ENCODE data around the gene SPA17. TPM values are rescaled to one million over a fixed set of nuclear protein-coding genes. Genes with fewer than 3 reads are reported as not detected.

Gene SPA17
- polyA plus RNA-seq, 3 donors = 0.75 to 6.7 (median 4.2) TPM

GRCh38 chr11:124643042-124643604, 30.6 kb upstream of the SPA17 start:
- Mint-ChIP-seq H3K4me1 (peaks cover 6% of the 10 kb centered on the region), H3K27me3 (ENCODE audit: low read depth in 3 of 3) (peaks cover 0 to 2% (median 0%) of the 10 kb centered on the region in 3 donors), H3K4me3 (no peak overlapping the region), H3K27ac (peak overlapping the region in 1 of 7 donors; percentile 1), H3K36me3 (peaks cover 10 to 13% of the 10 kb centered on the region in 2 donors), H3K9me3 (peaks cover 0 to 7% (median 2%) of the 10 kb centered on the region in 7 donors)
- H3K4me1 ChIP-seq (ENCODE audit: control insufficient read depth in 1 of 2, insufficient read depth in 2 of 2, low read length in 2 of 2) = peaks cover 5 to 8% of the 10 kb centered on the region in 2 donors
- no peaks in the 10 kb centered on the region for H3K79me2 ChIP-seq (ENCODE audit: insufficient read depth, low read length)
- no peak overlapping the region for H3K9ac ChIP-seq (ENCODE audit: insufficient read depth, low read length, poor library complexity, severe bottlenecking)
- no peak overlapping the region for H3K27ac ChIP-seq (ENCODE audit: low read depth in 1 of 2, low read length in 2 of 2)
- no peak overlapping the region for H3K4me3 ChIP-seq (replicated peaks in 1 of 3; ENCODE audit: low read depth in 2 of 3, low read length in 3 of 3)
- no peaks in the 10 kb centered on the region for H3K27me3 ChIP-seq (ENCODE audit: control insufficient read depth in 2 of 2, insufficient read depth in 2 of 2, low read length in 2 of 2)
- H2AFZ ChIP-seq (ENCODE audit: insufficient read depth, low read depth, low read length, poor library complexity, severe bottlenecking) = no peak overlapping the region
- no peaks in the 10 kb centered on the region for H4K20me1 ChIP-seq (ENCODE audit: insufficient read depth, low read length)
- peaks cover 0 to 3% of the 10 kb centered on the region in 2 donors for H3K9me3 ChIP-seq (replicated peaks in 1 of 2; ENCODE audit: control insufficient read depth in 1 of 2, insufficient read depth in 1 of 2, low read length in 2 of 2)
- 95% methylated on average over 2 of the region's 10 CpGs for WGBS (ENCODE audit: insufficient coverage)
- H3K4me2 ChIP-seq (replicated peaks; ENCODE audit: extremely low read depth, low read length, poor library complexity, severe bottlenecking) = no peak overlapping the region
- H3K36me3 ChIP-seq (replicated peaks in 1 of 2; ENCODE audit: control insufficient read depth in 1 of 2, insufficient read depth in 2 of 2, low read length in 2 of 2) = peaks cover 3 to 14% of the 10 kb centered on the region in 2 donors
- no peak for DNase-seq
- TF ChIP-seq, protein P1, sequence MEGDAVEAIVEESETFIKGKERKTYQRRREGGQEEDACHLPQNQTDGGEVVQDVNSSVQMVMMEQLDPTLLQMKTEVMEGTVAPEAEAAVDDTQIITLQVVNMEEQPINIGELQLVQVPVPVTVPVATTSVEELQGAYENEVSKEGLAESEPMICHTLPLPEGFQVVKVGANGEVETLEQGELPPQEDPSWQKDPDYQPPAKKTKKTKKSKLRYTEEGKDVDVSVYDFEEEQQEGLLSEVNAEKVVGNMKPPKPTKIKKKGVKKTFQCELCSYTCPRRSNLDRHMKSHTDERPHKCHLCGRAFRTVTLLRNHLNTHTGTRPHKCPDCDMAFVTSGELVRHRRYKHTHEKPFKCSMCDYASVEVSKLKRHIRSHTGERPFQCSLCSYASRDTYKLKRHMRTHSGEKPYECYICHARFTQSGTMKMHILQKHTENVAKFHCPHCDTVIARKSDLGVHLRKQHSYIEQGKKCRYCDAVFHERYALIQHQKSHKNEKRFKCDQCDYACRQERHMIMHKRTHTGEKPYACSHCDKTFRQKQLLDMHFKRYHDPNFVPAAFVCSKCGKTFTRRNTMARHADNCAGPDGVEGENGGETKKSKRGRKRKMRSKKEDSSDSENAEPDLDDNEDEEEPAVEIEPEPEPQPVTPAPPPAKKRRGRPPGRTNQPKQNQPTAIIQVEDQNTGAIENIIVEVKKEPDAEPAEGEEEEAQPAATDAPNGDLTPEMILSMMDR (IDR thresholded peaks at IDR 0.05) = no peak
- intact Hi-C loops (cut with micrococcal nuclease) = no loop called here

DNA sequence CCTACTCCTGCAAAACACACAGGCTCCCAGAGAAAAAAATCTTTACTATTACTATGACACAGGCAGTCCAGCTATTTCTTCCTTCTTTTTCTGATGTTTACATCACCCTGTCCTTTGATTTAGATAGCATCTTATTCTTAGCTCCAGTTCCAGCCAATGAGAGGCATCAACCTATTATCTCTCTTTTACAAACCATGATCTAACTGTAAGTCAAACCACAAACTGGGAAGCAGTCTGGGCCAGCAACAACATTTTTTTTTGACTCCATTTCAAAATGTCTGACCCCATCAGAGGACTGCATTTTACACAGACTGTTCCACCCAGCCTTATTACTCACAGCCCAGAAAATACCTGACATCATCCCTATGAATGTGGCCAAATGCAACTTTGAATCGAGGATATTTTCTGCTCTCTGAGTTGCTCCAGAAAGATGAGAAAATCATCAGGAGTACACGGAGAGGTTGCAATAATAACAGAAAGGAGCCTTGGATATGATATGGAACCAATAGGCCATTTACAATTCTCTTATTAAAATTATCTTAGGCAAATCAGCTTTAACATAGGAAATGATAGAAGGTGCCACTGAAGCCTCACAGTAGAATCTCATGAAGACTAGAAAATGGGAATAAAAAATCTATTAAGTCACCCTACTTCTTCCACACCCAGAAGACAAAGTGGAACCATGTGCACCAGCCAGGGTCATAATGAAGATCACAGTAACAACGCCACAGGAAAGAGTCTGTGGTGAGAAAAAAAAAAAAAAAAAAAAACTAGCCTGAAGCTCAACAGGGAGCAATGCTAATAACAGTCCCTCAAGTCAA, 29.9 kb upstream of the SPA17 start:
- no peaks in the 10 kb centered on the region for H3K79me2 ChIP-seq (ENCODE audit: insufficient read depth, low read length)
- peaks cover 0 to 3% of the 10 kb centered on the region in 2 donors for H3K9me3 ChIP-seq (replicated peaks in 1 of 2; ENCODE audit: control insufficient read depth in 1 of 2, insufficient read depth in 1 of 2, low read length in 2 of 2)
- Mint-ChIP-seq H3K27me3 (ENCODE audit: low read depth in 3 of 3) (peaks cover 0 to 2% (median 0%) of the 10 kb centered on the region in 3 donors), H3K27ac (peak overlapping the region in 1 of 7 donors; percentile 1), H3K36me3 (peaks cover 4 to 6% of the 10 kb centered on the region in 2 donors), H3K9me3 (peaks cover 0 to 7% (median 2%) of the 10 kb centered on the region in 7 donors), H3K4me1 (peaks cover 6% of the 10 kb centered on the region), H3K4me3 (no peak overlapping the region)
- no peak overlapping the region for H3K4me3 ChIP-seq (replicated peaks in 1 of 3; ENCODE audit: low read depth in 2 of 3, low read length in 3 of 3)
- no peak overlapping the region for H3K27ac ChIP-seq (ENCODE audit: low read depth in 1 of 2, low read length in 2 of 2)
- H3K4me2 ChIP-seq (replicated peaks; ENCODE audit: extremely low read depth, low read length, poor library complexity, severe bottlenecking) = no peak overlapping the region
- no peak for DNase-seq
- no peaks in the 10 kb centered on the region for H3K27me3 ChIP-seq (ENCODE audit: control insufficient read depth in 2 of 2, insufficient read depth in 2 of 2, low read length in 2 of 2)
- peaks cover 0 to 7% of the 10 kb centered on the region in 2 donors for H3K36me3 ChIP-seq (replicated peaks in 1 of 2; ENCODE audit: control insufficient read depth in 1 of 2, insufficient read depth in 2 of 2, low read length in 2 of 2)
- WGBS (ENCODE audit: insufficient coverage) = no CpG with 5 or more reads among the region's 3 CpGs
- intact Hi-C loops (cut with micrococcal nuclease) = no loop called here
- H3K4me1 ChIP-seq (ENCODE audit: control insufficient read depth in 1 of 2, insufficient read depth in 2 of 2, low read length in 2 of 2) = peaks cover 5 to 8% of the 10 kb centered on the region in 2 donors
- H2AFZ ChIP-seq (ENCODE audit: insufficient read depth, low read depth, low read length, poor library complexity, severe bottlenecking) = no peak overlapping the region
- H3K9ac ChIP-seq (ENCODE audit: insufficient read depth, low read length, poor library complexity, severe bottlenecking) = no peak overlapping the region
- TF ChIP-seq, protein P1 (IDR thresholded peaks at IDR 0.05) = no peak
- no peaks in the 10 kb centered on the region for H4K20me1 ChIP-seq (ENCODE audit: insufficient read depth, low read length)

Measured in CD14-positive monocyte (primary cell).